ENCODE data around the gene AZGP1. TPM values are rescaled to one million over a fixed set of nuclear protein-coding genes. Genes with fewer than 3 reads are reported as not detected.
A peak's percentile ranks its signal among the peaks of the same experiment; 100 is the strongest.

The AZGP1 gene
- total and polyA plus RNA-seq, 2 of the 13 experiments (the other 11 are each of a cell fraction or from before 2014, with no cell fraction given) = 93.8 to 229 TPM

DNA sequence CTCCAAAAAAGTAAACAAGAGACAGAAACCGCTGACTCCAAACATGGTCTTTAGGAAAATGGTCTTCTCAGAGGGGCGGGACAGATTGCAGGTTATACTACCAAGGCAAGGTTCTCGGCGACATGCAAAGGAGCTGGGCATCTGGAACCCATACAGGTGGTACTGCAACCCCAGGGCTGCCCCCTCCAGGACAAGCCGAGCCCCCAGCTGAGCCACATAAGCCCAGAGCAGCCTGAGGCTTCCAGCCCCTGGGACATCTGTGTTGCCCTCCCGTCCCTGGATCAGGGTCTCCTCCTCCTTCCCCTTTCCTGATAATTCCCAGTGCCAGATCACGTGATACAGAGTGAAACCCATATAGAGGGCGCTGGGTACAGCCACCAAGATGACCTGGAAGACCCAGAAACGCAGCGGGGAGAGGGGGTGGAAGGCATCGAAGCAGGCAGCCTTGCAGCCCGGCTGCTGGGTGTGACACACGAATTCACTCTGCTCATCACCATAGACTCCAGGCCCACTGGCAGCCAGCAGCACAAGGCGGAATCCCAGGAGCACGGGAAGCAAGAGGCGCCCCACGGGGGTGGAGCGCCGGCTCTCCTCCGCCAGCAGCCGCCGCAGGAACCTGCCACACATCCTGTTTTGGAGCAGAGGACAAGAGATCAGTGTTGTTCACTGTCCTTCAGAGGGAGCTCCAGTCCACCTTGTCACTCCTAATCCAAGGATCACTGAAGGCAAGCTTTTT, 46.7 kb downstream of the AZGP1 start, which contains the start of gene GJC3 (continued):
- TF ChIP-seq TRIM22 (IDR thresholded peaks at IDR 0.05) (no peak), ETV6 (CRISPR knock-in tag; conservative IDR thresholded peaks at IDR 0.05) (no peak), RFX5 (IDR thresholded peaks at IDR 0.05; ENCODE audit: low read depth, low read length) (no peak), ZNF607 (CRISPR knock-in tag; IDR thresholded peaks at IDR 0.05; ENCODE audit: borderline replicate concordance) (no peak), KLF15 (CRISPR knock-in tag; IDR thresholded peaks at IDR 0.05; ENCODE audit: borderline replicate concordance) (no peak)
- TF ChIP-seq, protein P1, sequence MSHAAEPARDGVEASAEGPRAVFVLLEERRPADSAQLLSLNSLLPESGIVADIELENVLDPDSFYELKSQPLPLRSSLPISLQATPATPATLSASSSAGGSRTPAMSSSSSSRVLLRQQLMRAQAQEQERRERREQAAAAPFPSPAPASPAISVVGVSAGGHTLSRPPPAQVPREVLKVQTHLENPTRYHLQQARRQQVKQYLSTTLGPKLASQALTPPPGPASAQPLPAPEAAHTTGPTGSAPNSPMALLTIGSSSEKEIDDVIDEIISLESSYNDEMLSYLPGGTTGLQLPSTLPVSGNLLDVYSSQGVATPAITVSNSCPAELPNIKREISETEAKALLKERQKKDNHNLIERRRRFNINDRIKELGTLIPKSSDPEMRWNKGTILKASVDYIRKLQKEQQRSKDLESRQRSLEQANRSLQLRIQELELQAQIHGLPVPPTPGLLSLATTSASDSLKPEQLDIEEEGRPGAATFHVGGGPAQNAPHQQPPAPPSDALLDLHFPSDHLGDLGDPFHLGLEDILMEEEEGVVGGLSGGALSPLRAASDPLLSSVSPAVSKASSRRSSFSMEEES (CRISPR knock-in tag; IDR thresholded peaks at IDR 0.05) = no peak; the same call in 1 of the 2 replicates
- TF ChIP-seq, protein P2, sequence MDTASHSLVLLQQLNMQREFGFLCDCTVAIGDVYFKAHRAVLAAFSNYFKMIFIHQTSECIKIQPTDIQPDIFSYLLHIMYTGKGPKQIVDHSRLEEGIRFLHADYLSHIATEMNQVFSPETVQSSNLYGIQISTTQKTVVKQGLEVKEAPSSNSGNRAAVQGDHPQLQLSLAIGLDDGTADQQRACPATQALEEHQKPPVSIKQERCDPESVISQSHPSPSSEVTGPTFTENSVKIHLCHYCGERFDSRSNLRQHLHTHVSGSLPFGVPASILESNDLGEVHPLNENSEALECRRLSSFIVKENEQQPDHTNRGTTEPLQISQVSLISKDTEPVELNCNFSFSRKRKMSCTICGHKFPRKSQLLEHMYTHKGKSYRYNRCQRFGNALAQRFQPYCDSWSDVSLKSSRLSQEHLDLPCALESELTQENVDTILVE (CRISPR knock-in tag; IDR thresholded peaks at IDR 0.05) = no peak

GRCh38 chr7:99928188-99928587, 47.6 kb downstream of the AZGP1 start:
- Histone ChIP-seq H3K4me3 (replicated peaks in 1 of 3; ENCODE audit: insufficient read depth in 1 of 3, low read depth in 2 of 3, low read length in 3 of 3) (no peak overlapping the region), H3K27ac (ENCODE audit: extremely low read length, insufficient read depth, low read length) (no peak overlapping the region), H3K4me2 (ENCODE audit: low read depth, low read length) (no peak overlapping the region), H3K27me3 (ENCODE audit: control insufficient read depth in 1 of 2, insufficient read depth in 2 of 2, low read length in 2 of 2) (no peaks in the 10 kb centered on the region), H3K4me1 (ENCODE audit: insufficient read depth, low read length) (peaks cover 43% of the 10 kb centered on the region), H3K9ac (ENCODE audit: insufficient read depth, low read depth, low read length) (no peak overlapping the region), H2AFZ (ENCODE audit: low read length) (peak overlapping the region; percentile 12), H3K36me3 (replicated peaks in 1 of 2; ENCODE audit: control insufficient read depth in 1 of 2, insufficient read depth in 2 of 2, low read length in 2 of 2) (no peaks in the 10 kb centered on the region), H3K79me2 (ENCODE audit: insufficient read depth, low read length) (no peaks in the 10 kb centered on the region), H3K9me3 (ENCODE audit: low read length) (no peaks in the 10 kb centered on the region), H4K20me1 (ENCODE audit: insufficient read depth, low read length) (no peaks in the 10 kb centered on the region)
- ChIA-PET POLR2A (interaction anchor here (1.3 to 3.1 kb wide), 2 partner anchors 9 to 48 kb away, joined by 3 to 50 read pairs; partner anchors contain the start of genes AZGP1 and TRIM4), CTCF (ENCODE audit: low intra/inter-chr PET ratio, low total read pairs) (interaction anchor here (1.7 kb wide), 1 partner anchor 15 kb away, joined by 4 read pairs; no protein-coding TSS in a partner anchor)
- BruUV-seq (replicated peaks) = no TSS peak
- no peak for TF ChIP-seq ZBTB1 (CRISPR knock-in tag; IDR thresholded peaks at IDR 0.05; ENCODE audit: borderline replicate concordance)
- FAIRE-seq (no peak), ATAC-seq (no peak), DNase-seq (ENCODE audit: low spot score) (no peak)
- intact Hi-C loops (cut with micrococcal nuclease; ENCODE audit: unreplicated experiment) (no loop called here), in situ Hi-C loops (cut with HindIII; ENCODE audit: extremely low pct_ligation_motif_present, low pct_unique_long_range_greater_than_20kb) (no loop called here)
- WGBS (ENCODE audit: low lambda C conversion rate) = 72% methylated on average over 2 of the region's 2 CpGs

Measured in HepG2 (cell line).